ENCODE data around the gene MAP4K4.
A peak's percentile ranks its signal among the peaks of the same experiment; 100 is the strongest.

MAP4K4 gene

GRCh38 chr2:101733257-101733993, 35.9 kb downstream of the MAP4K4 start:
- Histone ChIP-seq H3K4me1 (peaks cover 25% of the 10 kb centered on the region), H3K9me3 (no peaks in the 10 kb centered on the region), H3K4me3 (no peak overlapping the region), H3K36me3 (replicated peaks) (no peaks in the 10 kb centered on the region), H3K27me3 (ENCODE audit: low read depth) (no peaks in the 10 kb centered on the region)
- no peak for DNase-seq (ENCODE audit: low spot score in 2 of 2)
- in situ Hi-C loops (cut with MboI; ENCODE audit: low sequenced_read_pairs), result no loop called here

- no peaks in the 10 kb centered on the region for H3K27me3 ChIP-seq (ENCODE audit: low read depth)
- peak in 1 of 2 experiments; percentile 37 for DNase-seq (ENCODE audit: low spot score in 2 of 2)
- no peak overlapping the region for H3K4me3 ChIP-seq
- in situ Hi-C loops (cut with MboI; ENCODE audit: low sequenced_read_pairs), result no loop called here
- H3K9me3 ChIP-seq, result no peaks in the 10 kb centered on the region
- H3K36me3 ChIP-seq (replicated peaks), result no peaks in the 10 kb centered on the region
- peaks cover 25% of the 10 kb centered on the region for H3K4me1 ChIP-seq
Measured at GRCh38 chr2:101734505-101735165, 37.1 kb downstream of the MAP4K4 start.

GRCh38 chr2:101735166-101735533, 37.6 kb downstream of the MAP4K4 start:
- H3K27me3 ChIP-seq (ENCODE audit: low read depth), result no peaks in the 10 kb centered on the region
- no peak overlapping the region for H3K4me3 ChIP-seq
- DNase-seq (ENCODE audit: low spot score in 2 of 2), result no peak
- H3K9me3 ChIP-seq, result no peaks in the 10 kb centered on the region
- peaks cover 25% of the 10 kb centered on the region for H3K4me1 ChIP-seq
- in situ Hi-C loops (cut with MboI; ENCODE audit: low sequenced_read_pairs), result no loop called here
- H3K36me3 ChIP-seq (replicated peaks), result no peaks in the 10 kb centered on the region

- H3K4me3 ChIP-seq, result no peak overlapping the region
- H3K4me1 ChIP-seq, result peaks cover 32% of the 10 kb centered on the region
- H3K36me3 ChIP-seq (replicated peaks), result no peaks in the 10 kb centered on the region
- H3K9me3 ChIP-seq, result no peaks in the 10 kb centered on the region
- in situ Hi-C loops (cut with MboI; ENCODE audit: low sequenced_read_pairs), result no loop called here
- H3K27me3 ChIP-seq (ENCODE audit: low read depth), result no peaks in the 10 kb centered on the region
- no peak for DNase-seq (ENCODE audit: low spot score in 2 of 2)
Measured at GRCh38 chr2:101736233-101736632, 38.7 kb downstream of the MAP4K4 start.

DNA sequence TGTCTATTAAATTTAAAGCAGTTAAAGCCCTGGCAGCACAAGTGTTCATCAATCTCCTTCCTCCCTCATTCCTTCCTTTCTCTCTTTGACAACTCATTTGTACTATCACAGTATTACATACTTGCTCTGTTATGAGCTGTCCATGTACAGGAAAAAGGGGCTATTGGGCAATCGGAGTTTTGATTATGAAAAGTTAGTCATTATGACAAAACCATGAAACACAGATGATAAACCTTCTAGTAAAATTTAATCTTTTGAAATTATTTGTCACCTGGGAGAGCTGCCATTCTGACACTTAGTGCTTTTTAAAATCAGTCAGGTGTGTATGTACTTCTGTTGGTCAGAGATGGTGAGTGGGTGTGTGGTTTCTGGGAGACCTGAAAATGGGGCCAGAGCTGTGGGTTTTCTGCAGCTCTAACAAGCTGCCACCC, 39.4 kb downstream of the MAP4K4 start:
- in situ Hi-C loops (cut with MboI; ENCODE audit: low sequenced_read_pairs), result no loop called here
- H3K9me3 ChIP-seq, result no peaks in the 10 kb centered on the region
- H3K27me3 ChIP-seq (ENCODE audit: low read depth), result no peaks in the 10 kb centered on the region
- no peaks in the 10 kb centered on the region for H3K36me3 ChIP-seq (replicated peaks)
- no peak overlapping the region for H3K4me3 ChIP-seq
- no peak for DNase-seq (ENCODE audit: low spot score in 2 of 2)
- peaks cover 32% of the 10 kb centered on the region for H3K4me1 ChIP-seq

- Histone ChIP-seq H3K4me3 (no peak overlapping the region), H3K9me3 (no peaks in the 10 kb centered on the region), H3K36me3 (replicated peaks) (no peaks in the 10 kb centered on the region), H3K27me3 (ENCODE audit: low read depth) (no peaks in the 10 kb centered on the region), H3K4me1 (peaks cover 33% of the 10 kb centered on the region)
- no peak for DNase-seq (ENCODE audit: low spot score in 2 of 2)
- in situ Hi-C loops (cut with MboI; ENCODE audit: low sequenced_read_pairs), result no loop called here
Measured at GRCh38 chr2:101737478-101738255, 40.2 kb downstream of the MAP4K4 start.

DNA sequence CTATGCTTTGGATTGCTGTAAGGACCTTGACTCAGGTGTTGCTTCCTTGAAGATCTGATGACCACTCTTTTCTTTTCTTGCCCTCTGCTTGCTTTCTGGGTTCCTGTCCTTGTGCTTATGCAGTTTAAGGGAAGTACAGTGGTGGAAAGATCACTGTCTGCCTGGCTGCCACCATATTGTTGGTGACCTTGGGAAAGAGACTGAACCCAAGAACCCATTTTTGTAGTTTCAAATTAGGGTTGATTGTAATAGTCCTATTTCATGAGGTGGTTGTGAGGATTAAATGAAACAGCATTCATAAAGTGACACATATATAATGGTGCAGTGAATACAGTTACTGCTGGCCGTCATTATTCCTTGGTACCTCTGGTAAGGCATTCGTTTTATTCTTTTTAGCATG, 41.1 kb downstream of the MAP4K4 start:
- Histone ChIP-seq H3K4me3 (no peak overlapping the region), H3K9me3 (no peaks in the 10 kb centered on the region), H3K4me1 (peaks cover 29% of the 10 kb centered on the region), H3K36me3 (replicated peaks) (no peaks in the 10 kb centered on the region), H3K27me3 (ENCODE audit: low read depth) (no peaks in the 10 kb centered on the region)
- in situ Hi-C loops (cut with MboI; ENCODE audit: low sequenced_read_pairs), result no loop called here
- no peak for DNase-seq (ENCODE audit: low spot score in 2 of 2)

DNA sequence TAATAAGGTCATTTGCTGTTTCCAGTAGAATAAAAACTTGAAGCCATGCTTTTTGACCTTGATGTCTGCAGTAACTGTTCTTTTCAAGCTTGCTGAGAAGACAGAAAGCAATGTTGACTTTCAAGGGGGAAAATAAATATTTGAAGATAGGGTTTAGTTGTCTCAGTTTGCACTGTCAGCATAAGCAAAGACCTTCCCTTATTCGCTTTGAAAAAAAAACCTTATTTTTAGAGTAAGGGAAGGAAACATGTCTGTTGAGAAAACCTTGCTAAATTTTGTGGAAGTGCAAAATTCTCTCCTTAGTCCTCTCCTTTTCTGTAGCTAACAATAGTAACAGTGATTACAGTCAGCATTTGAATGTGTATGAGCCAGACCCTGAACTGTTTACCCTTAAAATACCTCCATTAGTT, 43.1 kb downstream of the MAP4K4 start:
- no peak for DNase-seq (ENCODE audit: low spot score in 2 of 2)
- Histone ChIP-seq H3K4me1 (peaks cover 16% of the 10 kb centered on the region), H3K27me3 (ENCODE audit: low read depth) (no peaks in the 10 kb centered on the region), H3K36me3 (replicated peaks) (no peaks in the 10 kb centered on the region), H3K9me3 (no peaks in the 10 kb centered on the region), H3K4me3 (no peak overlapping the region)
- in situ Hi-C loops (cut with MboI; ENCODE audit: low sequenced_read_pairs), result no loop called here

- Histone ChIP-seq H3K4me3 (no peak overlapping the region), H3K4me1 (peaks cover 26% of the 10 kb centered on the region), H3K36me3 (replicated peaks) (no peaks in the 10 kb centered on the region), H3K27me3 (ENCODE audit: low read depth) (no peaks in the 10 kb centered on the region), H3K9me3 (no peaks in the 10 kb centered on the region)
- in situ Hi-C loops (cut with MboI; ENCODE audit: low sequenced_read_pairs), result no loop called here
- DNase-seq (ENCODE audit: low spot score in 2 of 2), result peak; percentile 23 to 40
Measured at GRCh38 chr2:101741775-101742520, 44.4 kb downstream of the MAP4K4 start.

DNA sequence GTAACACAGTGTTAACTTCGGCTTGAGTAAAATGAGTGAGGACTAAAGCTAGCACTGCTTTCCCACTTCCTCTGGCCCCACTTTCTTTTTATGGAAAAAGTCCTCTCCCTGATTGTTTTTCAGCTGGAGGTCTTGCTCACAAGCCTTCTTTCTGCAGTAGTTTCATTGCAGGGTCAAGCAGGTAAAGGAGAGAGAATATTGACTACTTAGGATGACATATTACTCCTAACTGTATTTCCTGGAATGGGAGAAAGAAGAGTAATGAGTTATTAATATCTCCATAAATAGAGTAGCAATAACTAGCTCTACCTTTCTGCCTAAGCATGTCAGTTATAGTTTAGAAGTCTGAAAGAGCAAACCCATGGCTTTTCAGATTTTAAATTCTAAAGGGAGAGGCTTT, 45.0 kb downstream of the MAP4K4 start:
- no peaks in the 10 kb centered on the region for H3K27me3 ChIP-seq (ENCODE audit: low read depth)
- H3K4me3 ChIP-seq, result no peak overlapping the region
- H3K4me1 ChIP-seq, result peaks cover 25% of the 10 kb centered on the region
- H3K36me3 ChIP-seq (replicated peaks), result no peaks in the 10 kb centered on the region
- no peak for DNase-seq (ENCODE audit: low spot score in 2 of 2)
- no peaks in the 10 kb centered on the region for H3K9me3 ChIP-seq
- in situ Hi-C loops (cut with MboI; ENCODE audit: low sequenced_read_pairs), result no loop called here

GRCh38 chr2:101743288-101743687, 45.8 kb downstream of the MAP4K4 start:
- Histone ChIP-seq H3K27me3 (ENCODE audit: low read depth) (no peaks in the 10 kb centered on the region), H3K36me3 (replicated peaks) (no peaks in the 10 kb centered on the region), H3K4me1 (peaks cover 23% of the 10 kb centered on the region), H3K9me3 (no peaks in the 10 kb centered on the region; the same call in 1 of the 2 replicates), H3K4me3 (no peak overlapping the region)
- in situ Hi-C loops (cut with MboI; ENCODE audit: low sequenced_read_pairs), result no loop called here
- DNase-seq (ENCODE audit: low spot score in 2 of 2), result no peak

DNA sequence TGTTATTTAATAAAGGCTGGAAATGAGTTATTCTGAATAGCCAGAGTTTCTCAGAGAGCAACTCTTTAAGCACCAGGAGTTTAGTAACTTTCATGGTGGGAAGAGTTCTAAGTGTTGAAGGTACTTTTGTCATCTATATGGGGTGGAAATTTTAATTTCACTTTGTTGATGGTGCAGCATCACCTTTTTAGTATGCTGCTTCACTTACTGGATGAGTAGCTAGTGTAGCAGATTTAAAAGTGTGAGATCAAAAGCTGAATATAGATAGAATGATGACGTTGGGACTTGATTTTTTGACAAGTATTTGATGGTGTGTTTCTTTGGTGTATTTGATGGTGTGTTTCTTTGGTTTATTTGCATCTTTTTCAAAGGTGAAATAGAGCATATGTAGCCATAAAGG, 47.3 kb downstream of the MAP4K4 start:
- no peaks in the 10 kb centered on the region for H3K27me3 ChIP-seq (ENCODE audit: low read depth)
- in situ Hi-C loops (cut with MboI; ENCODE audit: low sequenced_read_pairs), result no loop called here

More for the DNA sequence above, 47.3 kb downstream of the MAP4K4 start:
- peaks cover 23% of the 10 kb centered on the region for H3K4me1 ChIP-seq
- H3K36me3 ChIP-seq (replicated peaks), result no peaks in the 10 kb centered on the region
- no peak overlapping the region for H3K4me3 ChIP-seq
- no peak for DNase-seq (ENCODE audit: low spot score in 2 of 2)
- no peaks in the 10 kb centered on the region; the same call in 1 of the 2 replicates for H3K9me3 ChIP-seq
